Stimulated activated CD4-positive, alpha-beta T cell treated with anti-CD3 and anti-CD28 coated beads, Interleukin-4, amount 100 ng/mL, for 48 hours (primary cell): Measurements from ENCODE around the gene IFNG.

Experiments
- DNase-seq, 2 donors: peaks; one replicate each; pipeline ENCODE4 v3.0.0-alpha.2; 2020; ENCODE audit warnings: low read depth in 2 of 2

Gene IFNG

DNA sequence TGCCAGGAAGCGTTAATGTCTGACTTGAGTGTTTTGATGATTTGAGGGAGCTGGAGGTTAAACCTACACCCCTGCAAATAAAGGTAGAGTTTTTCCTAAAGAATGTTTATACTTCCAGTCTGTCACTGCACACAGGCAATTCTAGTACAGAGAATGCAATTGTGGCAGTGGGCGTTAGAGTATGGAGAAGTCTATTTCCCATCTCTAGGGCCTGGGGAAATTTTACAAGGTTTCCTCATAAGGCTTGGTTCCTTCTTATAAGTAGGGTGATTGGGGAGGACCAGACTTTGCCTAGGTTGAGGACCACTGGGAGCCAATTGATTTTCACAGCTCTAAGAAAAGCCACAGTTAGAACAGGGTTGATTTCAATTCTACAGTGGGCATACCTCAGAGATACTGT is 44.3 kb downstream of the IFNG start:
- no peak for DNase-seq

DNA sequence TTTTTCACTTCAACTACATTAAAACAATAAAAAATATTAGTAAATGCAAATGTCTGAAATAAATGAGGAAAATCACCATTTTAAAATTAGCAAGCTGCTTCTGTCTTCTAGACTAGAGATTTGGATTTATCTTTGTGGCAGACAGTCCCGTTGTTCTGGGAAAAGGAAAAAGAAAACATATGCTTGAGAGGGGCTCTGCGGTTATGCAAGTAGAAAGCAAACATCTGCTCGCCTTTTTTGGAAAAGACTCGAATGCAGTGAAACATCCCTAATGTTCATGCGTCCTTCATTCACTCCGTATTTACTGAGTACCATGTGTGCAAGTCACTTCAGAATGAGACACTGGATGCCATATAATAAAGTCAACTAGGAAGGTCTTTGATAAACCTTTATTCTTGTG is 44.9 kb downstream of the IFNG start:
- DNase-seq = no peak

DNA sequence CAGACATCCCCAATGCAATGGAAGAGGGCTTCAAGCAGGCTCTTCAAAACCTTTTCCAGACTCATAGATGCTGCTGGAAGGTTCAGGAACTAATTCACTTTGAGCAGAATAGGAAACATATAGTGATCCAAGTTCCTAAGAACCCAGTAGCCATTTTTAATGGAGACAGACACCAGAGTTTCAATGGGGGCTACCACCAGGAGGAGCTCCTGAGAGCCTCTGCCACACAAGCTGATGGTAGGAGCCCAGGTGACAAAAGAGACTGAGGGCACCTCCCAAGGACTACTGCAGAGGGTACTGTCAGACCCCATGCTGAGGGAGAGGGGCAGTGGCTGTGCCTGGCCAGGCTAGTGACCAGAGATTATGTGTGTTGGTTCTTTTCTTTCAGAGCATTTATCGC is 45.9 kb downstream of the IFNG start:
- peak; percentile 34 to 49 for DNase-seq

DNA sequence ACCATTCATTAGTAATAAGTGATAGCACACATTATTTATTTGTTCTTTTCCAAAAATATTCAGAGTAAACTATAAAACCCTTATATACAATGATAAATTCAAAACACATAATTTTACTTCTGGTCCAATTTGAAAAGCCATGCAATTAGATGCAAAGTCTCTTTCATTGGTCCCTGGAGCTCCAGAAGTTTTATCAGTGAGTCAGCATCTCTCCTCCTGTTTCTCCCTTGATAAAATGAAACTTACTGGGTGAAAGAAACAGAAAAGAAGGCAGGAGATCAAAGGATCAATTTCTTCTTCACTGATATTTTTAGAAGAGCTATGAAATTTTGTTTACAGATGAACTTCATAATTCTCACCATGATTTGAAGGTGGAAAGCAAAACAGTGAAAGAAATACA is 47.5 kb downstream of the IFNG start:
- no peak for DNase-seq

DNA sequence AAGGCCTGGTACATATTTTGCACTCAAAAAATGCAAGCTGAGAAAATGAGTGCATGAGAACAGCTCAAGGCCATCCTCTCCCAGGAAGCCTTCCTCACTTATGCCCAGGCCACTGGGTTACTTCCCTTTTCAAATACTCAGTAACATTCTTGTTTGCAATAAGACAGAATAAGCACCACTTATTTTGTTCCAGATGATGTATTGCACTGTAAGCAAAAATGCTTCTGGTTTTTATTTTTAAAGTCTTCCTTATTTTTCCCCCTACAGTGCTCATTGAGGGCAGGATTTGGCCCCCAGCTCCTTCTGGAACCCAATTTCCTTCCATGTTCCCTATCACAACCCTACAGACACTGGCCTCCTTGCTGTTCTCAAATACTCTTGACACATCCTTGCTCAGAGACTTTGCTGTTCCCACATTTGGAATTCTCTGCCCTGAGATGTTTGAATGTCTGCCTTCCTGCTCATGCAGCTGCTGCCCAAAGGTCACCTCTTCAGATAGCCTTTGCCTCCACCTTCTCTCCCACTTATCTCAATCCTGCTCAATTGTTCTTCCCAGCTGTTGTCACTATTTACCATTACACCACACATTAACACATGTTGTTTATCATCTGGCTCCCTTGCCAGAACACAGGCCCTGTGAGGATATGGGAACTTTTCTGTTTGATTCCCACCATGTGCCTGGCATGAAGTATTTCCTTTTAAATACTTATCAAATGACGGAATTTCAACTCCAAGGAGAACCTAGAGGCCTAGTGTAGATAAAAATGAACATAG is 49.9 kb downstream of the IFNG start:
- no peak for DNase-seq

DNA sequence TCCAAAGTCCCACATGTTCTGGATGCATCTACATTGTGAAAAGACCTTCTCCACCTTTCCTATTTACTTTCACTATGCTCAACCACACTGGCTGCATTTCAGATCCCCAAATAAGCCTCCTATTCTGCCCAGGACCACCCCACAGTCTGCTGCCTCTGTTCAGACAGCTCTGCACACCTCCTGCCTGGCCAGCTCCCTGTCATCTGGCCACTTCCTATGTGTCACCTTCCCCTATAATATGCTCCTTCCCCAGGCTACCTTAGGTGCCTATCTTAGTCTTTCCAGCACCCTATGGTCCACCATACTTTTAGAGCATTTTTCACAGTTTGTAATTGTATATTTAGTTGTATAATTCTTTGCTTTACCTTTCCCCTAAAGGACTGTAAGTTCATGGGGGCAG is 50.5 kb downstream of the IFNG start:
- DNase-seq = no peak

DNA sequence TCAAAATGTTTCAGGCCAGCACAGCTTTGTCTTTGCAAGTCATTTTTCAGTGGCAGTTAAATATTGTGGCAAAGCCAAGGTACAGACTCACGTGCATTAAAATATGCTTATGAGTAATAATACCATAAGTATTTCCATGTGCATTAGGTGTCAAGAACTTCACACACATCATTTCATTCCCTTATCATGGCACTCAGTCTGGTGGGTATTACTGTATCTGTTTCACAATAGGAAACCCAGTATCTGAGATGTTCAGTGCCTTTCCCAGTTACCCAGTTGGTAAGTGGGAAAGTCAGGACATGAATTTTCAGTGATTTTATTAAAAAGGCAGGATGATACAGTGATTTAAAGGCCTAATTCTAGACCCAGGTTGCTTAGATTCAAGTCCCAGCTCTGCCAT is 52.9 kb downstream of the IFNG start:
- no peak for DNase-seq

DNA sequence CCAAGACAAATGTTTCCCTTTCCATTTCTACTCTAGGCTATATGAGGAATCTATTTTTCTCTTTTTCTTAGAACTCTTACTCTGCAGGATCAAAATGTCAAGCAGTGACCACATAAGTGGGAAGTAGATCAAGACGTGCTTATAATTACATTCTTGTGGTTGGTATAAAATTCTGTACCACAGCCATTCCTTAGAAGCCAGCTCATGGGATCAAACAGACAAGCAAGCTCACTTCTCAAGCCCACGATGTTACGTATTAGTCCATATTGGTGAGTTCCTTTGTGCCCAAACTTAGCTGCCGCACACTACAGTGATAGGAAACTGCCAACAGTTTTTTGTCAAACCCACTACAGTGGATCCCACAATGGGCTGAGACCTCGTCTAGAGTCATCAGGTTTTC is 53.4 kb downstream of the IFNG start:
- DNase-seq = no peak
